Peyer's patch (tissue), 4 donors: ENCODE measurements around the gene AQP12A.

Source experiments
- POLR2A ChIP-seq, 2 donors: fragments of 450-650 bp; IDR thresholded peaks; one replicate each; pipeline ENCODE4 v1.5.1; 2017; ENCODE audit warnings: antibody characterized with exemption in 2 of 2, mild to moderate bottlenecking in 2 of 2, moderate library complexity in 2 of 2
- TF ChIP-seq, protein P1 (sequence below), 6 experiments: fragments of 450-650 bp in 4 of 6; fragments of 200-600 bp in 2 of 6; sonication (generic) in 1 of 6; IDR thresholded peaks; one replicate each; pipeline ENCODE4 v1.5.1; 2017 to 2019; ENCODE audit warnings: antibody characterized with exemption in 6 of 6, mild to moderate bottlenecking in 3 of 6, moderate library complexity in 1 of 6

DNA sequence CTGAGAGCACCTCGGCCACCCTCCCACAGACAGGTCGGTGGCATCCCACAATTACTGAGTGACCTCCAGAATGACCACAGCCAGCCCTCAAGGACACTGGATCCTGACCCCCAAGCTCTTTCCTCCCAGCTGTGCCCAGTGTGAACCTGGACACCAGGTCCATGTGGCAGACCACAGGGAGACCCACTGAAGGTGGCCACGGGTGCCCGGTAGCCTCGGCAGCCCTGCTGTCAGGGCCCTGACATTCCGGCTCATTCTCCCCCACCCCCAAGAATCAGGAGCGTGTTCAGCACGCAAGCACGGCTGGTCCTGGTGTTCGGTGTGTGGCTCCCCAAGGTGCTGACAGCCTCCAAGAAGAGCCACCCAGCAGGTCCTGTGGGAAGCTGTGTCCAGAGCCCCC is 32.8 kb downstream of the AQP12A start:
- TF ChIP-seq POLR2A (IDR thresholded peaks at IDR 0.05), result no peak
- TF ChIP-seq, protein P1, sequence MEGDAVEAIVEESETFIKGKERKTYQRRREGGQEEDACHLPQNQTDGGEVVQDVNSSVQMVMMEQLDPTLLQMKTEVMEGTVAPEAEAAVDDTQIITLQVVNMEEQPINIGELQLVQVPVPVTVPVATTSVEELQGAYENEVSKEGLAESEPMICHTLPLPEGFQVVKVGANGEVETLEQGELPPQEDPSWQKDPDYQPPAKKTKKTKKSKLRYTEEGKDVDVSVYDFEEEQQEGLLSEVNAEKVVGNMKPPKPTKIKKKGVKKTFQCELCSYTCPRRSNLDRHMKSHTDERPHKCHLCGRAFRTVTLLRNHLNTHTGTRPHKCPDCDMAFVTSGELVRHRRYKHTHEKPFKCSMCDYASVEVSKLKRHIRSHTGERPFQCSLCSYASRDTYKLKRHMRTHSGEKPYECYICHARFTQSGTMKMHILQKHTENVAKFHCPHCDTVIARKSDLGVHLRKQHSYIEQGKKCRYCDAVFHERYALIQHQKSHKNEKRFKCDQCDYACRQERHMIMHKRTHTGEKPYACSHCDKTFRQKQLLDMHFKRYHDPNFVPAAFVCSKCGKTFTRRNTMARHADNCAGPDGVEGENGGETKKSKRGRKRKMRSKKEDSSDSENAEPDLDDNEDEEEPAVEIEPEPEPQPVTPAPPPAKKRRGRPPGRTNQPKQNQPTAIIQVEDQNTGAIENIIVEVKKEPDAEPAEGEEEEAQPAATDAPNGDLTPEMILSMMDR (IDR thresholded peaks at IDR 0.05), result no peak
